Measurements from ENCODE around the gene IMPDH2.

Gene IMPDH2

DNA sequence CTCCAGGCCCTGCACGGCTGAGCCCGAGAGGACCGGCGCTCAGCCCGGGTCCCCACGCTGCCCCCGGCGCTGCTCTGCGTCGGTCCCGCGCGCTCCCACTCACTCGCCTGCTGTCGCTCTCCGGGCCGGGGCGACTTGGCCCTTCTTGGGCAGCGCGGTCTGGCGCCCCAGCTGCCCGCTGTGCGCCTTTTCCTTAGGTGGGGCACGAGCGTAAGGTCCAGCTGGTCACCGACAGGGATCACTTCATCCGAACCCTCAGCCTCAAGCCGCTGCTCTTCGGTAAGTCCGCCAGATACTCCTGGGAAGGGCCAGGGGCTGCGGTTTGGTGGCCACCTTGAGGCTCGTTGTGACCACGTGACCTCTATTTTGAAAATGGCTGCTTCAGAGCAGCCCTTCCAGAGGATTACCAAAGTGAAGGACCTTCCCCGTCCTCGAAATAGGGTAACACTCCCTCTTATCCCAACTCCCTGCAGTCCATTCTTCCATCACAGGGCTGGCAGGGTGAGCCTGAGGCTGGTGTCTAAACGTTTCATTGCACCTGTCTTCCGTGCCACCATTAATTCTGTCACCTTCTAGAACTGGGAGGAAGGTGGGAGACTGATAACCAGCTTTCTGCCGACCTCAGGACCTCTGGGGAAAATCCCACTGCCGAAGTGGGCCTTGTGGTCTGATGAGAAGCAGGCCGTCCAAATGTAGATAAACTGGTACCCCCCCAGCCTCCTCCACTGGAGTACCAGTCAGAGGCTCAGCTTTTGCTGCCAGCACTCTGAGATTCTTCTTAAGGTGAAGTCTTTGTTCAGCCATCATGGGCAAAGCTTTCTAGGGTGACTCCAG, 38.3 kb downstream of the IMPDH2 start:
- peak overlapping the region; percentile 78 for H3K4me3 ChIP-seq (ENCODE audit: low read depth, low read length)
- DNase-seq (ENCODE audit: low read depth) = no peak
- in situ Hi-C loops (cut with HindIII; ENCODE audit: low sequenced_read_pairs) = no loop called here
- TF ChIP-seq CTCF (IDR thresholded peaks at IDR 0.05; ENCODE audit: low read depth, low read length, missing control alignments) = no peak

DNA sequence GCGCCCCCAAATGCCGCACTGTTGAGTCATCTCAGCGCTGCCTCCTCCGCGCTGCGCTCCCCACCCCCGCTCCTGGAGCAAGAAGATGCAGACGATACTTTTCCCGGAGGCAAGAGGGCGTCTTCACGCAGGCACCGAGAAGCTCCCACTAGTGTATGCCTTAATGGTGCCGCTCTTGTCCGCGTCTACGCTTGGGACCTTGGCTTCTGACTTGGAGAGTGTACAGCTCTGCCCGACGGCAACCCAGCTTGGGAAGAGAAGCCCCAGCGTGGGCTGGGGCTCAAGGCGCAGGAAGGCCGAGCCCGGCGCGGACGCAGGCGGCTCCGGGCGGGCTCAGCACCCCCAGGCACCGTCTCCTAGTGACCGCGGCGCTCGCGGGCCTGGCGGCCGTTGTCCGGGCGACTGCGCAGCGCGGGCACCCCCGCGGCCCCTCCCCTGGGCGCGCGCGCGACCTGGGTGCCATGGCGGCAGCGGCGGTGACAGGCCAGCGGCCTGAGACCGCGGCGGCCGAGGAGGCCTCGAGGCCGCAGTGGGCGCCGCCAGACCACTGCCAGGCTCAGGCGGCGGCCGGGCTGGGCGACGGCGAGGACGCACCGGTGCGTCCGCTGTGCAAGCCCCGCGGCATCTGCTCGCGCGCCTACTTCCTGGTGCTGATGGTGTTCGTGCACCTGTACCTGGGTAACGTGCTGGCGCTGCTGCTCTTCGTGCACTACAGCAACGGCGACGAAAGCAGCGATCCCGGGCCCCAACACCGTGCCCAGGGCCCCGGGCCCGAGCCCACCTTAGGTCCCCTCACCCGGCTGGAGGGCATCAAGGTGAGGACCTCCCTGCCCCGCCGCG, 39.2 kb downstream of the IMPDH2 start, which contains the start of gene P4HTM:
Gene P4HTM (plus strand): TSS at position 446 of the 840 bp plus-strand sequence. CDS start 16 bp downstream, at position 462.
- TF ChIP-seq CTCF (IDR thresholded peaks at IDR 0.05; ENCODE audit: low read depth, low read length, missing control alignments) = peak; percentile 52
- peak within 1 kb of the TSS; percentile 78 for H3K4me3 ChIP-seq (ENCODE audit: low read depth, low read length)
- in situ Hi-C loops (cut with HindIII; ENCODE audit: low sequenced_read_pairs) = no loop called here
- peak; percentile 87 for DNase-seq (ENCODE audit: low read depth)

DNA sequence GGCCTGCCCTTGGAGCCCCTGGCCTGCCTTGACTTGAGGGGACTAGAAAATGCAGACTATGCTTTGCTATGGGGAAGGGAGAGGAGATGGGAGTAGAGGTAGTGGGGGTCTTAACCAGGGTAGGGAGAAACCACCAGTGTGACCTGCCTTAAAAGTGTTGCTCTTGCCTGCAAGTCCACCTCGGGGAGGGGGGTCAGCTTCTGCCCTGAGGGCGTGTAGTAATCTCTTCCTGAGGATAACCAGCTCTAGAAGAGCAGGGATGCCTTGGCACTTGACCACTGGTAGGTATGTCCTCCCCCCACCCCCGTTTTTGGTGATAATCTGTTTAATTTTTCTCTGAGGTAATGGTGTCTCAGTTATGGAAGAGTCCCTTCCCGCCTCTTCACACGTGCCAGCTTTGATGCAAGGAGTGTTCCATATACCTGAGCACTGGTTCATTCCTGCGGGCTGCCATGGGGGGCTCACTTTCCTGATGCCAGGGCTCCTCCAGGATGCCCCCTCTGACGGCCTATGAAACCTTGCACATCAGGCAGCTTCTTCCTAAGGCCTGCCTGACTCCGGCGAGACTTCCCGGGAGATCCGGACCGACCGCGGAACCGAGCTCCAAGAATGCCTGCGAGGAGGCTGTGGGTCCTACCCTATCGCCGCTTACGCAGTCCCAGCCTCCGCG, 39.9 kb downstream of the IMPDH2 start:
- peak overlapping the region; percentile 78 for H3K4me3 ChIP-seq (ENCODE audit: low read depth, low read length)
- no peak for DNase-seq (ENCODE audit: low read depth)
- TF ChIP-seq CTCF (IDR thresholded peaks at IDR 0.05; ENCODE audit: low read depth, low read length, missing control alignments) = no peak
- in situ Hi-C loops (cut with HindIII; ENCODE audit: low sequenced_read_pairs) = no loop called here

DNA sequence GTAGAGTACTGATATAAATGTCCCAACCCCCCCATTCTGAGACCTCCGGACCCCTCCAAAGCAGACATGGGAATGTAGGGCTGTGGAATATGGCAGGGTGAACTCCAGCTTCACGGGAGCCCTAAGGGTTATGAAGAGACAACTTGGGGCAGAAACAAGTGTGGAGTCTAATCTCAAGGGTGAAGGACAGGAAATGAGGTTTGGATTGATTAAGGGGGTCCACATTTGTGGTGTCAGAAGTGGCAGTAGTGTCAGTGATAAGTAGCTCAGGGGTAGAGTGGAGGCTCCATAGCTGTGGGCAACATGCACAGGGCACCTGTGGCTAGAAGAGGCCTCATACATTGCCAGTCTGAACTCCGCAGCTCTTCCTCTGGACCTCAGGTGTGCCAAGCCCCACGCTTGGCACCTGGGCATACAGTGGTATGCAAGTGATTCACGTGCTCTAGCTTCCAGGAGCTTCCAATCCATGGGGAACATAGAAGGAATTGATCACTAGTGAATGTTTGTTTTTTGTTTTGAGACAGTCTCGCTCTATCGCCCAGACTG, 43.3 kb downstream of the IMPDH2 start:
- DNase-seq (ENCODE audit: low read depth) = no peak
- in situ Hi-C loops (cut with HindIII; ENCODE audit: low sequenced_read_pairs) = no loop called here
- no peak for TF ChIP-seq CTCF (IDR thresholded peaks at IDR 0.05; ENCODE audit: low read depth, low read length, missing control alignments)
- no peak overlapping the region for H3K4me3 ChIP-seq (ENCODE audit: low read depth, low read length)

GRCh38 chr3:48984663-48985062, 44.5 kb downstream of the IMPDH2 start:
- no peak overlapping the region for H3K4me3 ChIP-seq (ENCODE audit: low read depth, low read length)
- in situ Hi-C loops (cut with HindIII; ENCODE audit: low sequenced_read_pairs) = no loop called here
- no peak for TF ChIP-seq CTCF (IDR thresholded peaks at IDR 0.05; ENCODE audit: low read depth, low read length, missing control alignments)
- DNase-seq (ENCODE audit: low read depth) = no peak

DNA sequence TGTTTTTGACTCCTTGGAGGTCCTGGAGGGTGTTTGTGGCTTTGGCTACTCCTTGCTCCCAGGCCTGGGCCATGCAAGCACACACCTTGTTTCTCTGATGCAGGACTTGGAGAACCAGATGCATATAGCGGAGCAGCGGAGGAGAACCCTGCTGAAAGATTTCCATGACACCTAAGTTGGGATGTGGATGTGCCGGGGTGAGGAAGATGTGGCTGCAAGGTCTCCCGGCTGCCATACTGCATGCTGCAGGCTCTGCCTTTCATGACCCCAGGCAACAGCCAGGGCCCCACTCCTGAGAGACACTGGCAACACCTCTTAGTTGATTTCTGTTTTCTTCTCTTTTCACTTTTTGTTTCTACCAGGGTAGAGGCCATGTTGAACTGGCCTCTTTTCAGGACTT, 46.1 kb downstream of the IMPDH2 start:
- no peak for TF ChIP-seq CTCF (IDR thresholded peaks at IDR 0.05; ENCODE audit: low read depth, low read length, missing control alignments)
- no peak overlapping the region for H3K4me3 ChIP-seq (ENCODE audit: low read depth, low read length)
- in situ Hi-C loops (cut with HindIII; ENCODE audit: low sequenced_read_pairs) = no loop called here

More for the DNA sequence above, 46.1 kb downstream of the IMPDH2 start:
- DNase-seq (ENCODE audit: low read depth) = no peak
